Ishikawa (cell line): ENCODE measurements around the gene ATP5PB.

Experiments
- CEBPB ChIP-seq: IDR thresholded peaks from 2 replicates; pipeline ENCODE4 v1.6.1; 2012
- CREB1 ChIP-seq: IDR thresholded peaks from 2 replicates; pipeline ENCODE4 v1.6.1; 2012; ENCODE audit warnings: low read depth
- EGR1 ChIP-seq: IDR thresholded peaks from 2 replicates; pipeline ENCODE4 v1.6.1; 2012
- EP300 ChIP-seq: IDR thresholded peaks from 2 replicates; pipeline ENCODE4 v1.6.1; 2012; ENCODE audit warnings: borderline replicate concordance
- FOXM1 ChIP-seq: IDR thresholded peaks from 2 replicates; pipeline ENCODE4 v1.6.1; 2012; ENCODE audit warnings: low read depth, borderline replicate concordance
- MAX ChIP-seq: IDR thresholded peaks from 2 replicates; pipeline ENCODE4 v1.6.1; 2012
- NFIC ChIP-seq: IDR thresholded peaks from 2 replicates; pipeline ENCODE4 v1.6.1; 2012
- RAD21 ChIP-seq: IDR thresholded peaks from 2 replicates; pipeline ENCODE4 v1.6.1; 2012; ENCODE audit warnings: low read depth
- REST ChIP-seq: IDR thresholded peaks from 2 replicates; pipeline ENCODE4 v1.6.1; 2012; ENCODE audit warnings: low read depth, mild to moderate bottlenecking
- TAF1 ChIP-seq: IDR thresholded peaks from 2 replicates; pipeline ENCODE4 v1.6.1; 2012; ENCODE audit warnings: low read depth, mild to moderate bottlenecking
- TCF12 ChIP-seq: IDR thresholded peaks from 2 replicates; pipeline ENCODE4 v1.6.1; 2012; ENCODE audit warnings: low read depth
- TEAD4 ChIP-seq: IDR thresholded peaks from 2 replicates; pipeline ENCODE4 v1.6.1; 2012
- USF1 ChIP-seq: IDR thresholded peaks from 2 replicates; pipeline ENCODE4 v1.6.1; 2012
- YY1 ChIP-seq: IDR thresholded peaks from 2 replicates; pipeline ENCODE4 v1.6.1; 2012; ENCODE audit warnings: low read depth
- ZBTB7A ChIP-seq: IDR thresholded peaks from 2 replicates; pipeline ENCODE4 v1.6.1; 2012; ENCODE audit warnings: low read depth

ATP5PB gene

GRCh38 chr1:111453706-111454105 is 4.4 kb downstream of the ATP5PB start:
- no peak for TF ChIP-seq CEBPB
- TF ChIP-seq ZBTB7A = no peak
- TF ChIP-seq TEAD4 = no peak
- no peak for TF ChIP-seq TAF1
- no peak for TF ChIP-seq EGR1
- no peak for TF ChIP-seq NFIC
- no peak for TF ChIP-seq CREB1
- TF ChIP-seq RAD21 = no peak
- TF ChIP-seq MAX = no peak
- TF ChIP-seq YY1 = no peak

GRCh38 chr1:111454859-111455641 is 5.8 kb downstream of the ATP5PB start:
- TF ChIP-seq YY1 (no peak), RAD21 (no peak), USF1 (no peak), MAX (no peak), NFIC (no peak), TAF1 (no peak), TEAD4 (no peak), REST (no peak), EP300 (no peak), TCF12 (no peak), CREB1 (no peak), EGR1 (no peak), FOXM1 (no peak), CEBPB (no peak), ZBTB7A (no peak)

GRCh38 chr1:111455642-111456031 is 6.4 kb downstream of the ATP5PB start:
- TF ChIP-seq USF1 (no peak), REST (no peak), ZBTB7A (no peak), TCF12 (no peak), CEBPB (no peak), MAX (no peak), TEAD4 (no peak), CREB1 (no peak), NFIC (no peak), EP300 (no peak), TAF1 (no peak), FOXM1 (no peak), RAD21 (no peak), YY1 (no peak)

- no peak for TF ChIP-seq REST
- TF ChIP-seq CREB1 = no peak
- TF ChIP-seq USF1 = no peak
- TF ChIP-seq ZBTB7A = no peak
- no peak for TF ChIP-seq FOXM1
- no peak for TF ChIP-seq CEBPB
- TF ChIP-seq TCF12 = no peak
- no peak for TF ChIP-seq NFIC
- no peak for TF ChIP-seq TAF1
- TF ChIP-seq EGR1 = no peak
- TF ChIP-seq TEAD4 = no peak
- no peak for TF ChIP-seq RAD21
- no peak for TF ChIP-seq EP300
- no peak for TF ChIP-seq YY1
- no peak for TF ChIP-seq MAX
These were observed 12.5 kb downstream of the ATP5PB start for GRCh38 chr1:111461765-111462164.
